ENCODE data around the gene KRTAP10-5.
"Not testable (repeated sequence)": the region's sequence is repeated elsewhere in the genome, so short reads cannot be mapped to it uniquely, and the experiment has no call there.

Gene KRTAP10-5

DNA sequence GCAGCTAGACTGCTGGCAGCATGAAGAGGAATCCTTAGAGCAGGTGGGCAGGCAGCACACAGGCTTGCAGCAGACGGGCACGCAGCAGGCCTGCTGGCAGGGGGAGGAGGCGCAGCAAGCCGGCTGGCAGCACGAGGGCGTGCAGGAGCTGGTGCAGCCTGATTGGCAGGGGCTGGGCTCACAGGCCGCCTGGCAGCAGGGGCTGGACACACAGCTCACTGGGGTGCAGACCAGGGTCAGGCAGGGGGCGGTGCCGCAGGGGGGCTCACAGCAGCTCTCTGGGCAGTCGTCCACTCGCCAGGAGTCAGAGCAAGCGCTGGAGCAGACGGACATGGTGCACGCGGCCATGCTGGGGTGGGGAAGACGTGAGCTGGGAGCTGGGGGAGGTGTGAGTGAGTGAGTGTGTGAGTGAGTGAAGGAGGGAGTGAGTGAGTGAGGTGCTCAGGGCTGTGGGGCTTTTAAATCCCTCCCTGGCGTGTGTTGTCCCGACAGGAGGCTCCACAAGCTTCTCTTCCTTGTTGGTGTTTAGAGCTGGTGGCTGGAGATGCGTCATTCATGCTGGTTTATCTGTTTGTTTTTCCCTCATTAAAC lies at the start of gene KRTAP10-5:
TSS of gene KRTAP10-5 (minus strand) at position 374 of the 591 bp plus-strand sequence. CDS start at position 348, 26 bp downstream.
- not testable (repeated sequence) for DNase-seq

DNA sequence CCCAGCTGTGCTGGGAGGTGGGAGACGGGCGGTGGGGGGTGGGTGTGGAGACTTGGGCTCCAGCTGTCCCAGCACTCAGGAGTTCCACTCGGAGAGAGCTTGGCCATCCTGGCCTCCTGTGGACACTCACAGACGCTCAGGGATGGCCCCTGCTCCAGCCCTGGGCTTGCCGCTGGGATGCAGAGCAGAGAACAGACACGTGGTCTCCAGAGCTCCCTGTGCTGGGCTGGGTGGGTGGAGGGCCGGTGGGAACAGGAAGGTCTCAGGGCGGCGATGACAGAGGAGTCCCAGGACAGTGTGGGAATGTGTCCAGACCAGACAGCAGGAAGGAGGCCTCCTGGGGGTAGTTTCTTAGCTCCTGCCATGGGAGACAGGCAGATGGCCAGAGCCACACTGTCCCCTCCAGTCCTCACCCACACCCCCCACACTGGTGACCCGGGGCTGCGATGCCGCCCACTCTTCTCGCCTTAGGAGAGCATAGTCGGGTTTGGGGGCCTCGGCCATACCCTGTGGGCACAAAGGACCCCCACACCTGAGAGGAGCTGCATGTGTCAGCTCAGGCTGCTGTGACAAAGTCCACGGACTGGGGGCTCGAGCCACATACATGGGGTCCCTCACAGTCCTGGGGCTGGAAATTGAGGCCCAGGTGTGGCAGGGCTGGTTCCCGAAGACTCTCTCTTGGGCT lies 48.4 kb upstream of the KRTAP10-5 start:
- DNase-seq: peak; percentile 18

DNA sequence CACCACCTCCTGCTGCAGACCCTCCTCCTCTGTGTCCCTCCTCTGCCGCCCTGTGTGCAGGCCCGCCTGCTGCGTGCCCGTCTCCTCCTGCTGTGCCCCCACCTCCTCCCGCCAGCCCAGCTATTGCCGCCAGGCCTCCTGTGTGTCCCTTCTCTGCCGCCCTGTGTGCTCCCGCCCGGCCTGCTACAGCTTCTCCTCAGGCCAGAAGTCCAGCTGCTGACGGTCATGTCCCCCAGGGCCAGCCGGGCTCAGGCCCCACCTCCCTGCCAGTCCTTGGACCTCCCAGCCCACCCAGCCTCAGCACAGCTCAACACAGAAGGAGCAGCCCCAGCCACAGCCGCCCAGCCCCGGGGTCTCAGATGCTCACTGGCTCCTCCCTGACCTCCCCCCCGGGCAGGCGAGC lies 47.4 kb upstream of the KRTAP10-5 start:
- DNase-seq: peak; percentile 14

DNA sequence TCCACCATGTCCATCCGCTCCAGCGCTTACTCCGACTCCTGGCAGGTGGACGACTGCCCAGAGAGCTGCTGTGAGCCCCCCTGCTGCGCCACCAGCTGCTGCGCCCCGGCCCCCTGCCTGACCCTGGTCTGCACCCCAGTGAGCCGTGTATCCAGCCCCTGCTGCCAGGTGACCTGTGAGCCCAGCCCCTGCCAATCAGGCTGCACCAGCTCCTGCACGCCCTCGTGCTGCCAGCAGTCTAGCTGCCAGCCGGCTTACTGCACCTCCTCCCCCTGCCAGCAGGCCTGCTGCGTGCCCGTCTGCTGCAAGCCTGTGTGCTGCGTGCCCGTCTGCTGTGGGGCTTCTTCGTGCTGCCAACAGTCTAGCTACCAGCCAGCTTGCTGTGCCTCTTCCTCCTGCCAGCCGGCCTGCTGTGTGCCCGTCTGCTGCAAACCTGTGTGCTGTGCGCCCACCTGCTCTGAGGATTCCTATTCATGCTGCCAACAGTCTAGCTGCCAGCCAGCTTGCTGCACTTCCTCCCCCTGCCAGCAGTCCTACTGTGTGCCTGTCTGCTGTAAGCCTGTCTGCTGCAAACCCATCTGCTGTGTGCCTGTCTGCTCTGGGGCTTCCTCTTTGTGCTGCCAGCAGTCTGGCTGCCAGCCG lies 46.9 kb upstream of the KRTAP10-5 start:
- not testable (repeated sequence) for DNase-seq

DNA sequence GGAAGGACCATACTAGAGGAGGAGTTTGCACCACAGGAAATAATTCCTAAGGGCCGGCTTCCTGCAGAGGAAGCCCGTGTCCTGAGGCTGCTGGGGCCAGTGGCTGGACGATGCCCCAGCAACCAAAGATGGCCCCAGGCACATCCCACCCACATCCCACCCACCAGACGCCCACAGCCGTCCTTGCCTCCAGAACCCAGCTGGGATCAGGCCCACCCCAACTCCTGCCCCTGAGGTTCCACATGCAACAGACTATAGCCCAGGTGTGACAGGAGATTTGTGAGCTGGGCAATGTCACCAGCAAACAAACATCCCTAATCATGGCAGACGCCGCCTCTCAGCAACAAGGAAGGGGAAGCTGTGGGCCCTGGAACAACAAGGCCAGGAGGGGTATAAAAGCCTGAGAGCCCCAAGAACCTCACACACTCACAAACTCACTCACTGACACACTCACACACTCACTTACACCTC lies 46.3 kb upstream of the KRTAP10-5 start, which contains the start of gene KRTAP10-9:
TSS of gene KRTAP10-9 (plus strand) at position 421 of the 471 bp plus-strand sequence. CDS start 79 bp downstream, outside the sequence.
- no peak for DNase-seq

GRCh38 chr21:44626262-44626661 lies 45.9 kb upstream of the KRTAP10-5 start:
- DNase-seq: no peak

- DNase-seq: no peak
Observed at GRCh38 chr21:44625756-44626155, 45.4 kb upstream of the KRTAP10-5 start.

DNA sequence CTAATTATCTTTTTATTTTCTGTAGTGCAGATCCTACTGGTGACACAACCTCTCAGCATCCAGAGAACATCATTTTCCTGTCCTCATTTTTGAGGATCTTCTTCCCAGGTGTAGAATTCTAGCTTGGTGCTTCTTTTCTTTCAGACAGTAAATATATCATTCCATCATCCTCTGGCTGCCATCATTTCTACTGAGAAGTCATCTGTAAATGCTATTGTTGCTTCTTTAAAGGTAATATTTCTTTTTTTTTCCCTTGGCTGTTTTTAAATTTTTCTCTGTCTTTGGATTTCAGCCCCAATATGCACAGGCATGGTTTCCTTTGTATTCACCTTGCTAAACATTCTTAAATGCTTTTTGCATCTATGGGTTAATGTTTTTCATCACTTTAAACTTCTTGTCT lies 43.2 kb upstream of the KRTAP10-5 start:
- no peak for DNase-seq

- DNase-seq: no peak
Observed at GRCh38 chr21:44619886-44620285, 39.5 kb upstream of the KRTAP10-5 start.

DNA sequence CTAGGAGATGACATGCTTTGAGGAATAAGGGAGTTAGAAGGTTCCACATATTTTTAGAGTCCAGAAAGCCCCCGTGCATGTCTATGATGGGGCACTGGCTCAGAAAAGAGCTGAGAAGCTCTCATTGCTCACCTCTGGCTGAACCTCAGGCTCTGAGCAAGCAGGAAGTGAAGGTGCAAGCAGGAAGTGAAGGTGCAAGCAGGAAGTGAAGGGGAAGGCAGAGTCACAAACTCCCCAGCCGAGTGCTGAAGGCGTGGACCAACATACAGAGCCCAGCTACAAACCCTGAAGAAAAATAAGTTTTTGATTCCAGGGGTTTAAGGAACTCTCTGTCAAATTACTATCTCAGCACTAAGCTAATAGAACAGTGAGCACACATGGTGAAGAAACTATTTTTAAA lies 38.5 kb upstream of the KRTAP10-5 start:
- DNase-seq: no peak

GRCh38 chr21:44618504-44618903 lies 38.1 kb upstream of the KRTAP10-5 start:
- DNase-seq: no peak

DNA sequence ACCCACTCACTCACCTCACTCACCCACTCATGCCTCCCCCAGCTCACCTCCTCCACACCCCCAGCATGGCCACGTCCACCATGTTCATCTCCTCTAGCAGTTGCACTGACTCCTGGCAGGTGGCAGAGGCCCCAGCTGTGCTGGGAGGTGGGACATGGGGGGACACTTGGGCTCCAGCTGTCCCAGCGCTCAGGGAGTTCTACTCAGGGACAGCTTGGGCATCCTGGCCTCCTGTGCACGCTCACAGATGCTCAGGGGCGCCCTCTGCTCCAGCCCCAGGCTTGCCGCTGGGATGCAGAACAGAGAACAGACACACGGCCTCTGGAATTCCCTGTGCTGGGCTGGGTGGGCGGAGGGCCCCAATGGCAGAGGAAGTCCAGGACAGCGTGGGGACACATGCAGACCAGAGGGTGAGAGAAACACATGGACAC lies 36.7 kb upstream of the KRTAP10-5 start:
- DNase-seq: no peak

- DNase-seq: no peak
Observed at GRCh38 chr21:44616591-44616926, 36.2 kb upstream of the KRTAP10-5 start.

- peak; percentile 62 for DNase-seq
Observed at GRCh38 chr21:44615911-44616590, 35.6 kb upstream of the KRTAP10-5 start.

- DNase-seq: no peak
Observed at GRCh38 chr21:44615466-44615865, 35.1 kb upstream of the KRTAP10-5 start.

DNA sequence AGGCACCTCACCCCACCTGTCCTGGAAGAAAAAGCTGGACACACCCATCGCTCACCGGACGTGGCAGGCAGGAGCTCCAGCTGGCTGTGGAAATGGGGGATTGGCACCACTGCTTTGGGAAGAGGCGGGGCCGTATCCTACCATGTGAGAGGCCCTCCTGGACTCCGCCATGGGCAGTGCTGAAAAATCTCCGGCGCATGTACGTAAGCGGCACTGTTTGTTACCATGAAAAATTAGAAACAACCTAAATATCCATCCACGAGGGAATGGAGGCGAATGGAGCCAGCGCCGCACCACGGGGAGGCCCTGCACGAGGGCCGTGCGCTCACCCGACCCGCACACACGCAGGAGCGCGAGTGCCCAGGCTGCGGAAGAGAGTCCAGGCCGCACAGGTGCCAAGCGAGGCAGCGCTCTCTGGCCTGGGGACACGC lies 34.6 kb upstream of the KRTAP10-5 start:
- no peak for DNase-seq

DNA sequence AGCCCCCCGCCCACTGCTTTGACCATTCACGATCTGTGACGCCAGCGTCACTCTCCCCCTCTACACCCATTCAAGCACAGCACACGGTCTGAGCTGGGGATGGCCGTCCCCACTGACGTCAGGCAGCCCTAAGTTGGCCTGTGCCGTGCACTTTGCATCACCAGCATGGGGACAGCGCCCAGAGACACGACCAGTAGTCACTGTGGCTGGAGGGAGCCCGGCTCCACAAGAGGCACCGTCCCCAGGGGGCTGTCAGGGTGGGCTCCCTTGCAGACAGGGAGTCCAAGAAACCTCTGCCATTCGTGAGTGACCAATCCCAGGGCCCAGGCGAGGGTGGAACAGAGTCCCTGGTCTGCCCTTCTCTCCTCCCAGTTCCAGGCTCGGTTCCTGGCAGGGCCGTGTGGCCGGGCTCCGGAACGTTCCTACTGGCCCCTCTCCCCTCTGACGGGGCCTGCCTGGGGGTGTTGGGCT lies 33.8 kb upstream of the KRTAP10-5 start:
- DNase-seq: no peak

- DNase-seq: no peak
Observed at GRCh38 chr21:44613386-44614155, 33.2 kb upstream of the KRTAP10-5 start.

DNA sequence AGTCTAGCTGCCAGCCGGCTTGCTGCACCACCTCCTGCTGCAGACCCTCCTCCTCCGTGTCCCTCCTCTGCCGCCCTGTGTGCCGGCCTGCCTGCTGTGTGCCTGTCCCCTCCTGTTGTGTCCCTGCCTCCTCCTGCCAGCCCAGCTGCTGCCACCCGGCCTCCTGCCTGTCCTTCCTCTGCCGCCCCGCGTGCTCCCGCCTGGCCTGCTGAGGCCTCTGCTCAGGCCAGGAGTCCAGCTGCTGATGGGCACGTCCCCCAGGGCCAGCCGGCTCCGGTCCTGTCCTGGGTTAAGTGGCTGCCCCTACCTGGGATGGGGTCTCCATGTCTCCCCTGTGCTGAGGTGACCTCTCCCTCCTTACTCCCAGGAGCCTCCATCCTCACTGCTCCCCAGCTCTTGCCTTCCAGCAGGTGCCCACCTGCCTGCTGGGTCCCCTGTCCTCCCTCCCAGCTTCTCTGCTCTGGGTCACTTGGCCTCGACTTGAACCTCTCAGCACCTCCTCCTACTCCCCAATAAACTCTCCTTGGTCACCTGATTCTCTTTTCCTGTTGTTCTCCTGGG lies 32.3 kb upstream of the KRTAP10-5 start:
- no peak for DNase-seq

DNA sequence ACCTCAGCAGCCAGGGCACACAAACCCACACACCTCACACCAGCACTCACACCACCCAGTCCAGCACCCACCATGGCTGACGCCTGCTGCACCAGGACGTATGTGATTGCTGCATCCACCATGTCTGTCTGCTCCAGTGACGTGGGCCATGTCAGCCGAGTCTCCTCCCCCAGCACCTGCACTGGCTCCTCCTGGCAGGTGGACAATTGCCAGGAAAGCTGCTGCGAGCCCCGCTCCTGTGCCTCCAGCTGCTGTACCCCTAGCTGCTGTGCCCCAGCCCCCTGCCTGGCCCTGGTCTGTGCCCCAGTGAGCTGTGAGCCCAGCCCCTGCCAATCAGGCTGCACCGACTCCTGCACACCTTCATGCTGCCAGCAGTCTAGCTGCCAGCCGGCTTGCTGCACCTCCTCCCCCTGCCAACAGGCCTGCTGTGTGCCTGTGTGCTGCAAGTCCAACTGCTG lies 31.7 kb upstream of the KRTAP10-5 start, which contains the start of gene KRTAP10-8:
TSS of gene KRTAP10-8 (plus strand) at position 51 of the 458 bp plus-strand sequence. CDS start at position 73, 22 bp downstream.
- DNase-seq: no peak

DNA sequence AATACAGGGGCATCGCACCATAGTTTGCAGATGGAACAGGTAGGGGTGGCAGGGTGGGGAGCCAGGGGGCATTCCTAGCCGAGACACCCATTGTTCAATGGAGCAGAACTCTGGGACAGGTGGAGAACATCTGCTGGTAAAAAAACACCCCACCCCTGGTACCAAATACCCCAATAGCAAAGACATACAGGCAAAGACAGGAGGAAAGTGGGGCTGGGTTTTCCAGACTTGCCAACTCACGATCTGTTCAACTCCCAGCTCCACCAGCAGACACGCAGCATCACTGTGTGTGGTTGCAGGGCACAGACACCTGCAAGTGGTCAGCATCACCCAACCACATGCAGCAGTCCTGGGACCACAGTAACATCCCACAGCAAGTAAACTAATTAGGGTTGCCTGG lies 31.1 kb upstream of the KRTAP10-5 start:
- DNase-seq: no peak

Data from eye (tissue), 1 donor.